SH-SY5Y (cell line): ENCODE data around the gene POR.

ENCODE experiments used
- GATA2 ChIP-seq: IDR thresholded peaks from 2 replicates; pipeline ENCODE4 v1.6.1; 2011; ENCODE audit warnings: mild to moderate bottlenecking, low read depth, low read length
- GATA3 ChIP-seq: IDR thresholded peaks from 2 replicates; pipeline ENCODE4 v1.6.1; 2011; ENCODE audit warnings: low read depth, mild to moderate bottlenecking, low read length, moderate library complexity

GRCh38 chr7:75869776-75870379 lies 45.1 kb upstream of the POR start:
- TF ChIP-seq GATA3 (no peak), GATA2 (no peak)
